ENCODE results near the gene CEP95.

CEP95 gene

GRCh38 chr17:64519601-64520000, 12.8 kb downstream of the CEP95 start:
- DNase-seq (ENCODE audit: low read depth, low spot score) = no peak

- DNase-seq (ENCODE audit: low read depth, low spot score) = no peak
Measured at GRCh38 chr17:64520359-64520758, 13.6 kb downstream of the CEP95 start.

GRCh38 chr17:64527914-64528313, 21.1 kb downstream of the CEP95 start:
- no peak for DNase-seq (ENCODE audit: low read depth, low spot score)

DNA sequence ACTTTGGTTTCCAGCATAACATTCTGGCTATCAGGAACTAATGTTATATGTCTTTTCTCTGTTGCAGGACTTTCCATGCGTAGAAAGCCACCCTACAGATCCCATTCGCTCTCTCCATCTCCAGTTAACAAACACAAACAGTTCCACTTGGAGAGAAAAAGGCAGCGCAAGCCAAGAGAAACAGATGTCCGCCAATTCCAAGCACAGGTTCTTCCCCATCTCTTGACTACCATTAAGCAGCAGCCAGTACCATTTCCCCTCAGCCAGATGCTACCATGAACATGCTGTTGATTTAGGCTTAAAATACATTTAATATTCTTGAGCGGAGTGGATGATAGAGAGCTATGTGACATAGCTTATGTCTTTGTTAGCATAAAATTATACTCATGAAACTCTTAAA, 22.4 kb downstream of the CEP95 start:
- DNase-seq (ENCODE audit: low read depth, low spot score) = no peak

DNA sequence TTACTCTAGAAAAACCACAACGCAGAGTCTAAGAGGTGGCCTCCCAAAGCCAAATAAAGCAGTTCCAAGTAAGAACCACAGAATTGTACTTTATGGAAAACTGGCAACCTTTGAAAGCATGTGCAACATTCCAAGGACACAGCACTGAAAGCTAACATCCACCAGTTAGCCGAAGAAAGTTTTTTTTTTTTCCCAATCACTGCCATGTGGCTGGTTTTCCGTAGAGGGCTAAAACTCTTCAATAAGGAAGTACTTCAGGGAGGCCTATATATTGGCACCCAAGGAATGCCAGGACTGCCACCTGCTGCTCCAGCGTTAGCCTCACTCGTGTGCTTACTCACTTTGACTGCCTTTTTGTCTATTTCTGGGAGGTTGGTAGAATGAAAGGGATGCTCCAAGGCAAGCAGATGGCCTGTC, 25.2 kb downstream of the CEP95 start:
- DNase-seq (ENCODE audit: low read depth, low spot score) = no peak

GRCh38 chr17:64532409-64532808, 25.6 kb downstream of the CEP95 start:
- DNase-seq (ENCODE audit: low read depth, low spot score) = no peak

DNA sequence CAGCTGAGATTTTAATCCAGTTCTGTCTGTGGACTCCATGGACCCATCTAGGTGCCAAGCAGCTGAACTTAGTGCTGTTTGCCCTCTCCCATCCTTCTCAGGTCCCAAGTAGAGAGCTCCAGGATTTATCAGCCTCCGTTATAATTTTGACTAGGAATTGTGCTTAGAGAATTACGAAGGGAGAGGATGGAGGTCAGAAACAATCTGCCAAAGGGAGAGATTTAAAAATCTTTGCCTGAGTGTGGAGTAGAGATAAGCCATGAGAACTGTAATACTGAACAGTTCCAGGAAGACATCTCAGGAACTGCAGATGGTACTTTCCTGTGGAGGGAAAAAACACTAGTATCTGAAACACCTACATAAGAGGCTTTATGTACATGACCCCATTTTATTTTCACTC, 27.0 kb downstream of the CEP95 start:
- no peak for DNase-seq (ENCODE audit: low read depth, low spot score)

DNA sequence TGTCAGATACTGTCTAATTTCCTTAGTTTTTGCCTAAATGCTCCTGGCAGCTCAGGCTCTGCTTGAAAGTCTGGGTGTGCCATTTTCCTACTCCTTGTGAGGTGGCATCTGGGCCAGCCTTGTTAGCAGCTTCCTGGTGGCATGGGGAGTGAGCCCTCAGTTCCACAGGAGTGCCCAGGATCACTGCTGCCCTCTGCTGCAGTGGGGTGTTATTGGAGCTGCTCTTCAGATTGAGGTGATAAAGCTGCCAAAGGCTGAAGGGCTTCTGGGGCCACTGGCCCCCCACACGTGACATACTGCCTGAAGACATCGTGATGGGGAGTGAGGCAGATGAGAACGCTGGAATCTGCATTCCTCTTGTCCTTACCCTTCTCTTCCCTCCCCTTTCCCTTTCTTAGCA, 27.4 kb downstream of the CEP95 start:
- DNase-seq (ENCODE audit: low read depth, low spot score) = no peak

DNA sequence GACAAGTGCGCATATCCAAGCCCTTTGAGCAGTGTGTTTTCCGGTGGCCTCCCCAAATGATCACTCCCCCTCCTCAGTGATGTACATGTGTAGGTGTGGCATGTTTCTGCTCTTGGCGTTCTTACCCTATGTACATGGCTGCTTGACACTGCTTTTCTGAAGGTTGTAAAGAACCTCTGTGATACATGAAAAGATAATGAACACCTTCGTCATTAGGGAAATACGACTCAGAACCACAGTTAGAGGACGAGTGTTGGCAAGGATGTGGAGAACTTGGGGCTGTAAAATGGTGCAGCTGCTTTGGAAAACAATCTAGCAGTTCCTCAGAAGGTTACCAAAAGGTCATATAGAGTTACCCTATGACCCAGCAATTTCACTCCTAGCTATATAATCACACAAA, 28.6 kb downstream of the CEP95 start:
- DNase-seq (ENCODE audit: low read depth, low spot score) = no peak

GRCh38 chr17:64536913-64537312, 30.1 kb downstream of the CEP95 start:
- DNase-seq (ENCODE audit: low read depth, low spot score) = no peak

DNA sequence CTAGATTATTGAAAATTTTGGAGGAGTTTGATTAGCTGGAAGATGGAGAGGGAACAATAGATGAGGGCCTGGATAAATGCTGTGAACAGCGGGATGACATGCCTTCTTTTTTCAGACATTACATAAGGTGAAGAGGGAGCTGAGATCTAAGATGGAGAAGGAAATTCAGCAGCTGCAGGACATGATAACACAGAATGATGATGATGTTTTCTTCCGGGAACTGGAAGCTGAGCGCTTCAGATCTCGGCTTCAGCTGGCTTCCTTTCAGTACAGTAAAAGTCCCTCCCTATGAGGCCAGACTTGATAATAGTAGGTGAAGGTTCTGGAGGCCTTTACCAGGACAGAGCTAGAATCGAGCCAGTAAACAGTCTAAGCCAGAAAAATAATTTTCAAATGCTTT, 30.7 kb downstream of the CEP95 start:
- DNase-seq (ENCODE audit: low read depth, low spot score) = no peak

- DNase-seq (ENCODE audit: low read depth, low spot score) = no peak
Measured at GRCh38 chr17:64538508-64539130, 31.8 kb downstream of the CEP95 start.

DNA sequence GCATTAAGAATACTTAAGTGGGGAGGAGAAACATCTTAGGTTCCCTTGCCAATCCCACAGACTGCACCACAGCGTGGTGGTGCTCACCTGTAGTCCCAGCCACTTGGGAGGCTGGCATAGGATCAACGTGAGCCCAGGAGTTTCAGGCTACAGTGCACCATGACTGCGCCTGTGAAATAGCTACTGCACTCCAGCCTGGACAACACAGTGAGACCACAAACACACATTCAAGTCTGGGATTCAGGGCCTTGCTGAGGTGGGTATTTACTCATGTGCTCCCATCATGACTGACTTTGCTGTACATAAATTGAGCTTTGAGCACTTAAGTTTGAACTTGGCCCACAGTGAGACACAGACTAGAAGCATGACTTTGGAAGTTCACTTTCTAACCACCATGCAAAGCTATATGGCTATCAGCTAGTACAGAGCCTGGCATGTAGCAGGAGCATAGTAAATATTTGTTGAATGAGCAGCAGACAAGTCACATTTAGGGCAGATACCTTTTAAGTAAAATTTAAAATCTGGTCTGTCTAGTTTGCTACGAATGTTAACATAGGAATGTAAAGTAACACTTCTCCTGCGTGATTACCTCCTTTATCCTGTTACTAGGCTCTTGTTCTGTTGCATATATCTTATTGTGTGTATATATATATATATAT, 33.5 kb downstream of the CEP95 start:
- no peak for DNase-seq (ENCODE audit: low read depth, low spot score)

DNA sequence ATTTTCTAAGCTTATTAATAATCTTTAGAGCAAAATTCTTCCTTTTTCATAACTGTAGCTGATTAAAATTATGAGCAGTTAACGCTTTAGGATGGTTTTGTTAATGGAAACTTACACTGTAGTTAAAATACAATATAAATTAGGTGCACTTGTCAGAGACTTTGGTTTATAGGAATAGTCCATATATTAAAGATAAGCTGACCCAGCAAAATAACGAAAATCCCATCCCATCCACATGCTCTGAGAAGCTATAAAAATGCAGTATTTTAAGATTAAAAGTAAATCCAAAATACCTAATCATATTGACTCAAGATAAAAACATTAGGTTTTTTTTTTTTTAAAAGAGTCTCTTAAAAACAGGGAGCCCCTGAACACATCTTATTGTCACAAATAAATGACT, 38.0 kb downstream of the CEP95 start:
- DNase-seq (ENCODE audit: low read depth, low spot score) = no peak

DNA sequence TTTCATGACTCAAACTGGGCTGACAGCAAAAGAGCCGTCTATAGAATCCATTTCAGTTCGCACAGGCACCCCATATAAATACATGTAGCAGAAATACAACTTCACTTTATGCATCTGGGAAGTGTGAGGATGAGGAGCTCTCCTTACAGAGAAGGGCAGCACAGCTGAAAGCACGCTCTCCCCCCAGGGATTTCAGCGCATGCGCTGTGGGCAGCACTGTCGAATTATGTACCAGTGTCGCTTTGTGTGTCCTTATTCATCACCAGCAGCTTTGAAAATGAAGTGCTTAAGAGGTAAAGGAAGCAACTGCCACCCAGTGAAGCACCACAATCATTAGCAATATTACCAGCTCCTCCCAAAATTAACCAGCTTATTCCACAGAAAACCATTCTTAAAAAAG, 39.9 kb downstream of the CEP95 start:
- no peak for DNase-seq (ENCODE audit: low read depth, low spot score)

- DNase-seq (ENCODE audit: low read depth, low spot score) = no peak
Measured at GRCh38 chr17:64547319-64547718, 40.5 kb downstream of the CEP95 start.

GRCh38 chr17:64551461-64551860, 44.7 kb downstream of the CEP95 start:
- DNase-seq (ENCODE audit: low read depth, low spot score) = no peak

- DNase-seq (ENCODE audit: low read depth, low spot score) = no peak
Measured at GRCh38 chr17:64554028-64554637, 47.4 kb downstream of the CEP95 start.

GRCh38 chr17:64555281-64555680, 48.5 kb downstream of the CEP95 start:
- no peak for DNase-seq (ENCODE audit: low read depth, low spot score)

- DNase-seq (ENCODE audit: low read depth, low spot score) = no peak
Measured at GRCh38 chr17:64564098-64564497, 57.3 kb downstream of the CEP95 start.

- no peak for DNase-seq (ENCODE audit: low read depth, low spot score)
Measured at GRCh38 chr17:64565563-64565962, 58.8 kb downstream of the CEP95 start.

DNA sequence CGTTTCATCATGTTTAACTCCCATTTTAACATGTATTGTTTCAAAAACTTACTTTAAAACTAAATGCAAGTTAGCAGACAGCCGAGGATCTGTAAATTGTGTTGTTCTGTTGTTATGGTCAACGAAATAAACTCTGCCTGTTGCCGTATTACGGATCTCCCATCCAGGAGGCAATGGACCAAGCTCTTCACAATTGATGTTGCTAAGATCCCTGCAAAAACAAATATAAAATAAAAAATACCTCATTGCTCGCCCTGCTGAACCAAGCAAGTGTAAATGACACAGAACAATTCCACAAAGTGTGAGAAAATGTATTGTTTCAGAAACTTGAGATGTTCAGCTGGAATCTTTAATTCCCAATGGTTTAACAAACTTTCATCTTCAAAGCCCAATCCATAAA, 65.0 kb downstream of the CEP95 start:
- DNase-seq (ENCODE audit: low read depth, low spot score) = no peak

DNA sequence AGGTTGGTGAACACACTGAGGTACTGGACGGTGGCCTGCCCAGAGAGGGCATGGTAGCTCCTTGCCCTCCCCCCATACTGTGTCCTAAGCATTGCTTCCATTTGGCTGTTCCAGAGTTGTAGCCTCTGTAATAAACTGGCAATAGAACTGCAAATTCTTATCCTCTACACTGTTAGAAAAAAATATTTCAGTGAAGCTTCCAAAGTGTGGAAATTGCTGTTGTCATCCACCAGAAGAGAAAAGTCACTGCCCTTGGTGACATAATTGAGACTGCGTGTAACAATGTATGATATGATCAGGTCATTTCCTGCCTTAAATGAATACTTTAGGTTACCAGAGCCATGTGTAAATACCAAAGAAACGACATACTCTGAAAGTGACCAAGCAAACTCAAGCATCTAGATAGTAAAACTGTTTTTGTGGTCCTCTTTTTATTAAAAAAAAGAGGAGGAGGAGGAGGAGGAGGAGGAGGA, 65.9 kb downstream of the CEP95 start:
- no peak for DNase-seq (ENCODE audit: low read depth, low spot score)

Data from activated naive CD8-positive, alpha-beta T cell treated with anti-CD3 and anti-CD28 coated beads, Interleukin-2, amount 50 U/mL, for 16 hours (primary cell).